Endodermal cell (in vitro differentiated cells): ENCODE measurements around the gene WFDC10B. TPM values are rescaled to one million over a fixed set of nuclear protein-coding genes. Genes with fewer than 3 reads are reported as not detected.

Experiments used
- DNase-seq: peaks from one replicate; pipeline ENCODE4 v3.0.0-alpha.2; 2017
- H3K27ac ChIP-seq: 2 replicates; pipeline ENCODE4 v1.5.1; 2013; ENCODE audit warnings: mild to moderate bottlenecking, low read depth, low read length, moderate library complexity
- H3K27me3 ChIP-seq: 2 replicates; pipeline ENCODE4 v1.6.1; 2013; ENCODE audit warnings: mild to moderate bottlenecking, low read length, moderate library complexity; ENCODE audit not compliant: insufficient read depth, control insufficient read depth, poor library complexity, severe bottlenecking
- H3K36me3 ChIP-seq: 2 replicates; pipeline ENCODE4 v1.7.0; 2013; ENCODE audit warnings: mild to moderate bottlenecking, low read length, moderate library complexity; ENCODE audit not compliant: control insufficient read depth, insufficient read depth
- H3K4me1 ChIP-seq: one replicate; pipeline ENCODE4 v1.7.0; 2013; ENCODE audit warnings: low read length; ENCODE audit not compliant: control insufficient read depth, insufficient read depth
- H3K4me3 ChIP-seq: 2 replicates; pipeline ENCODE4 v1.5.1; 2013; ENCODE audit warnings: mild to moderate bottlenecking, low read length, moderate library complexity
- H3K9ac ChIP-seq: 2 replicates; pipeline ENCODE4 v1.6.1; 2013; ENCODE audit warnings: mild to moderate bottlenecking, low read length, moderate library complexity; ENCODE audit not compliant: poor library complexity, severe bottlenecking; ENCODE audit errors: extremely low read depth
- H3K9me3 ChIP-seq: 2 replicates; pipeline ENCODE4 v1.6.1; 2013; ENCODE audit warnings: mild to moderate bottlenecking, low read length, moderate library complexity; ENCODE audit not compliant: control insufficient read depth
- H3K27ac Mint-ChIP-seq: 2 replicates; pipeline ENCODE4 v1.8.0; 2020; ENCODE audit warnings: mixed read lengths
- H3K27me3 Mint-ChIP-seq: 2 replicates; pipeline ENCODE4 v1.8.0; 2021; ENCODE audit warnings: mild to moderate bottlenecking, mixed read lengths; ENCODE audit not compliant: insufficient read depth
- H3K36me3 Mint-ChIP-seq: 2 replicates; pipeline ENCODE4 v1.8.0; 2020; ENCODE audit warnings: low read depth, mixed read lengths
- H3K4me1 Mint-ChIP-seq: 2 replicates; pipeline ENCODE4 v1.8.0; 2020; ENCODE audit warnings: mixed read lengths
- H3K4me3 Mint-ChIP-seq: 2 replicates; pipeline ENCODE4 v1.8.0; 2020; ENCODE audit warnings: mild to moderate bottlenecking, moderate library complexity, mixed read lengths
- H3K9me3 Mint-ChIP-seq: 2 replicates; pipeline ENCODE4 v1.8.0; 2020; ENCODE audit warnings: mild to moderate bottlenecking, mixed read lengths
- WGBS, 2 experiments: methylation state at CpG; one replicate each; pipeline versions ENCODE4 v1.1.5 to v1.1.7; 2013; ENCODE audit warnings: missing lambda C conversion rate in 2 of 2, mixed read lengths in 1 of 2; ENCODE audit not compliant: insufficient coverage in 1 of 2, insufficient read length in 1 of 2; 5-methylcytosine and 5-hydroxymethylcytosine counted together
- total RNA-seq, 2 donors: library from RNA; stranded (reverse); fragmentation: NEBNext Ultra II Directional in 1 of 2; extraction: Animal tissue kit (Norgen Biotek cat#: 25700) in 1 of 2; gene quantifications; 2 replicates in 1 of 2; 3 replicates in 1 of 2; pipeline ENCODE4 v1.2.1, GENCODE V29; 2021
- TF ChIP-seq, protein P1 (sequence below): fragments of 200-600 bp; sonication (generic); conservative IDR thresholded peaks from 2 replicates; pipeline ENCODE4 v1.5.0; 2021; ENCODE audit warnings: antibody characterized with exemption, mild to moderate bottlenecking

The WFDC10B gene
- total RNA-seq, 2 donors from 2014 or later: not detected

DNA sequence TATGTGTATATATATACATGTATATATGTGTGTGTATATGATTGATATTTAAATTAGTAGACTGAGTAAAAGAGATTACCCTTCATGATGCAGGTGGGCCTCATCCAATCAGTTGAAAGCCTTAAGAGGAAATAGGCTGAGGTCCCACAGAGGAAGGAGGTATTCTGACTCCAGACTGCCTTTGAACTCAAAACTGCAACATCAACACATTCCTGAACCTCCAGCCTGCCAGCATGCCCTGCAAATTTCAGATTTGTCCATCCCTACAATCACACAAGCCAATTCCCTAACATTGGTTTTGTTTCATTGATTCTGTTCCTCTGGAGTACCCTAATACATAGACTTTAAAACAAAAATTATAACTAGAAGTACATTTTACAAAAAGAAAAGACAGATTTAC lies 40.2 kb upstream of the WFDC10B start:
- Mint-ChIP-seq H3K4me1 (no peaks in the 10 kb centered on the region), H3K27ac (no peak overlapping the region), H3K4me3 (no peak overlapping the region), H3K27me3 (no peaks in the 10 kb centered on the region), H3K36me3 (no peaks in the 10 kb centered on the region), H3K9me3 (no peaks in the 10 kb centered on the region)
- Histone ChIP-seq H3K9me3 (no peaks in the 10 kb centered on the region), H3K36me3 (no peaks in the 10 kb centered on the region), H3K9ac (no peak overlapping the region), H3K4me1 (no peaks in the 10 kb centered on the region), H3K4me3 (no peak overlapping the region), H3K27ac (no peak overlapping the region), H3K27me3 (no peaks in the 10 kb centered on the region)
- TF ChIP-seq, protein P1, sequence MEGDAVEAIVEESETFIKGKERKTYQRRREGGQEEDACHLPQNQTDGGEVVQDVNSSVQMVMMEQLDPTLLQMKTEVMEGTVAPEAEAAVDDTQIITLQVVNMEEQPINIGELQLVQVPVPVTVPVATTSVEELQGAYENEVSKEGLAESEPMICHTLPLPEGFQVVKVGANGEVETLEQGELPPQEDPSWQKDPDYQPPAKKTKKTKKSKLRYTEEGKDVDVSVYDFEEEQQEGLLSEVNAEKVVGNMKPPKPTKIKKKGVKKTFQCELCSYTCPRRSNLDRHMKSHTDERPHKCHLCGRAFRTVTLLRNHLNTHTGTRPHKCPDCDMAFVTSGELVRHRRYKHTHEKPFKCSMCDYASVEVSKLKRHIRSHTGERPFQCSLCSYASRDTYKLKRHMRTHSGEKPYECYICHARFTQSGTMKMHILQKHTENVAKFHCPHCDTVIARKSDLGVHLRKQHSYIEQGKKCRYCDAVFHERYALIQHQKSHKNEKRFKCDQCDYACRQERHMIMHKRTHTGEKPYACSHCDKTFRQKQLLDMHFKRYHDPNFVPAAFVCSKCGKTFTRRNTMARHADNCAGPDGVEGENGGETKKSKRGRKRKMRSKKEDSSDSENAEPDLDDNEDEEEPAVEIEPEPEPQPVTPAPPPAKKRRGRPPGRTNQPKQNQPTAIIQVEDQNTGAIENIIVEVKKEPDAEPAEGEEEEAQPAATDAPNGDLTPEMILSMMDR: no peak
- no peak for DNase-seq

DNA sequence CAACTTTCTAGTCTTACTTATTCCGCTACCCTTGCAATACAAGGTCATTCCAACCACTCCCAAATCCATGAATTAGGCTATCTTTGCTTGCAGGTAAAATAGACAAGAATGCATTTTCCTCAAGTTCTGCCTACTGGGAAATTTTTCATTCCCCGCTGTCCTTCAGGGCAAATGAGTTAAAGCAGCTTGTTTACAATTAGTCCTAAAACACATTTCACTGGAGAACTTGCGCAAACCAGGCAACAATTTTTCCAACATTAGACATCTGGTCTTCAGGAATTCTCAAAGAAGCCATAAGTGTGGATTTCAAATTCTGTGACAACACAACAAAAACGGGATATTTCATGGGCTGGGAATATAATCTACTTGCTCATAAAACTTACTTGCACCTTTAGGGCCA lies 37.8 kb upstream of the WFDC10B start:
- Histone ChIP-seq H3K36me3 (no peaks in the 10 kb centered on the region), H3K27ac (no peak overlapping the region), H3K9me3 (peaks cover 3% of the 10 kb centered on the region), H3K9ac (no peak overlapping the region), H3K4me1 (no peaks in the 10 kb centered on the region), H3K4me3 (no peak overlapping the region), H3K27me3 (no peaks in the 10 kb centered on the region)
- H3K9me3 Mint-ChIP-seq: peaks cover 8% of the 10 kb centered on the region
- H3K4me1 Mint-ChIP-seq: no peaks in the 10 kb centered on the region
- TF ChIP-seq, protein P1: no peak
- no peak overlapping the region for H3K27ac Mint-ChIP-seq
- DNase-seq: no peak
- H3K36me3 Mint-ChIP-seq: peaks cover 4% of the 10 kb centered on the region
- no peak overlapping the region for H3K4me3 Mint-ChIP-seq
- H3K27me3 Mint-ChIP-seq: no peaks in the 10 kb centered on the region
- 96 to 100% methylated on average over 2 to 4 of the region's 4 CpGs for WGBS, 2 experiments

DNA sequence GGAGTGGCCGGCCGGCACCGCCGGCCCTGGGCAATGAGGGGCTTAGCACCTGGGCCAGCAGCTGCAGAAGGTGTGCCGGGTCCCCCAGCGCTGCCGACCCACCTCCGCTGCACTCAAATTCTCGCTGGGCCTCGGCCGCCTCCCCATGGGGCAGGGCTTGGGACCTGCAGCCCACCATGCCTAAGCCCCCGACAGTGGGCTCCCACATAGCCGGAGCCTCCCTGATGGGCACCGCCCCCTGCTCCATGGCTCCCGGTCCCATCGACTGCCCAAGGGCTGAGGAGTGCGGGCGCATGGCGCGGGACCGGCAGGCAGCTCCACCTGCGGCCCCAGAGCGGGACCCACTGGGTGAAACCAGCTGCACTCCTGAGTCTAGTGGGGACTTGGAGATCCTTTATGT lies 31.2 kb upstream of the WFDC10B start:
- Histone ChIP-seq H3K9ac (no peak overlapping the region), H3K9me3 (peaks cover 44% of the 10 kb centered on the region), H3K27ac (no peak overlapping the region), H3K27me3 (no peaks in the 10 kb centered on the region), H3K4me1 (no peaks in the 10 kb centered on the region), H3K4me3 (no peak overlapping the region), H3K36me3 (no peaks in the 10 kb centered on the region)
- peaks cover 65% of the 10 kb centered on the region for H3K9me3 Mint-ChIP-seq
- no peaks in the 10 kb centered on the region for H3K4me1 Mint-ChIP-seq
- WGBS, 2 experiments: 94 to 95% methylated on average over 16 to 23 of the region's 23 CpGs
- H3K4me3 Mint-ChIP-seq: no peak overlapping the region
- H3K27ac Mint-ChIP-seq: no peak overlapping the region
- peaks cover 11% of the 10 kb centered on the region for H3K36me3 Mint-ChIP-seq
- TF ChIP-seq, protein P1: no peak
- no peaks in the 10 kb centered on the region for H3K27me3 Mint-ChIP-seq
- DNase-seq: no peak
